Astrocyte (in vitro differentiated cells and primary cell): ENCODE measurements around the gene MTUS2. TPM values are rescaled to one million over a fixed set of nuclear protein-coding genes. Genes with fewer than 3 reads are reported as not detected.

Experiments
- DNase-seq: peaks from one replicate; pipeline ENCODE4 v3.0.0-alpha.2; 2010; ENCODE audit warnings: low read depth
- FAIRE-seq: peaks from 2 replicates; lab custom pipeline; 2011; peaks lifted over from hg19 to GRCh38; lab: Jason Lieb, UNC
- H2AFZ ChIP-seq: 2 replicates; pipeline ENCODE4 v1.6.0; 2012; ENCODE audit warnings: low read depth, low read length, inconsistent platforms
- H3K27ac ChIP-seq: 2 replicates; pipeline ENCODE4 v1.5.1; 2011; ENCODE audit warnings: low read depth, low read length, inconsistent platforms
- H3K27me3 ChIP-seq: 2 replicates; pipeline ENCODE4 v1.6.0; 2011; ENCODE audit warnings: low read length, inconsistent platforms; ENCODE audit not compliant: insufficient read depth
- H3K36me3 ChIP-seq: 2 replicates; pipeline ENCODE4 v1.5.1; 2011; ENCODE audit warnings: low read length, inconsistent platforms; ENCODE audit not compliant: insufficient read depth
- H3K4me1 ChIP-seq: 2 replicates; pipeline ENCODE4 v1.5.1; 2011; ENCODE audit warnings: low read length, inconsistent platforms; ENCODE audit not compliant: insufficient read depth
- H3K4me2 ChIP-seq: 2 replicates; pipeline ENCODE4 v1.6.0; 2012; ENCODE audit warnings: low read length, inconsistent platforms
- H3K4me3 ChIP-seq: 2 replicates; pipeline ENCODE4 v1.5.1; 2011; ENCODE audit warnings: low read depth, mild to moderate bottlenecking, low read length, inconsistent platforms; ENCODE audit not compliant: insufficient read depth
- H3K79me2 ChIP-seq: 2 replicates; pipeline ENCODE4 v1.6.0; 2012; ENCODE audit warnings: mild to moderate bottlenecking, low read length, inconsistent platforms; ENCODE audit not compliant: insufficient read depth
- H3K9ac ChIP-seq: 2 replicates; pipeline ENCODE4 v1.6.0; 2012; ENCODE audit warnings: mild to moderate bottlenecking, low read length, inconsistent platforms
- H3K9me3 ChIP-seq: 2 replicates; pipeline ENCODE4 v1.5.1; 2012; ENCODE audit warnings: low read depth, mild to moderate bottlenecking, low read length, inconsistent platforms; ENCODE audit not compliant: insufficient read depth
- H4K20me1 ChIP-seq: 2 replicates; pipeline ENCODE4 v1.6.0; 2012; ENCODE audit warnings: low read length, inconsistent platforms; ENCODE audit not compliant: insufficient read depth
- H3K27ac Mint-ChIP-seq: one replicate; pipeline ENCODE4 v1.8.0; 2021; ENCODE audit warnings: mild to moderate bottlenecking, mixed read lengths; ENCODE audit not compliant: unreplicated experiment
- H3K27me3 Mint-ChIP-seq: one replicate; pipeline ENCODE4 v1.8.0; 2021; ENCODE audit warnings: low read depth, mixed read lengths; ENCODE audit not compliant: unreplicated experiment
- H3K36me3 Mint-ChIP-seq: one replicate; pipeline ENCODE4 v1.8.0; 2021; ENCODE audit warnings: low read depth, mixed read lengths; ENCODE audit not compliant: unreplicated experiment
- H3K4me1 Mint-ChIP-seq: one replicate; pipeline ENCODE4 v1.8.0; 2021; ENCODE audit warnings: low read depth, mixed read lengths; ENCODE audit not compliant: unreplicated experiment
- H3K4me3 Mint-ChIP-seq: one replicate; pipeline ENCODE4 v1.8.0; 2021; ENCODE audit warnings: mild to moderate bottlenecking, moderate library complexity, mixed read lengths; ENCODE audit not compliant: unreplicated experiment
- H3K9me3 Mint-ChIP-seq: one replicate; pipeline ENCODE4 v1.8.0; 2021; ENCODE audit warnings: mild to moderate bottlenecking, mixed read lengths; ENCODE audit not compliant: unreplicated experiment
- EZH2 ChIP-seq: IDR thresholded peaks from 2 replicates; pipeline ENCODE4 v1.6.1; 2012; ENCODE audit warnings: mild to moderate bottlenecking, low read length, inconsistent platforms; ENCODE audit not compliant: insufficient read depth
- total RNA-seq: library from RNA; stranded (reverse); gene quantifications from 2 replicates; pipeline ENCODE4 v1.2.1, GENCODE V29; 2021
- TF ChIP-seq, protein P1 (sequence below): IDR thresholded peaks from 2 replicates; pipeline ENCODE4 v1.5.1; 2011; ENCODE audit warnings: low read depth, mild to moderate bottlenecking, inconsistent platforms, low read length, moderate library complexity; ENCODE audit not compliant: insufficient read depth

MTUS2 gene
- total RNA-seq, 1 donor from 2014 or later = 0.50 TPM

GRCh38 chr13:29481603-29482002, 661.5 kb downstream of the MTUS2 start:
- Mint-ChIP-seq H3K27ac (no peak overlapping the region), H3K4me1 (no peaks in the 10 kb centered on the region), H3K4me3 (no peak overlapping the region), H3K27me3 (peaks cover 39% of the 10 kb centered on the region), H3K9me3 (no peaks in the 10 kb centered on the region), H3K36me3 (no peaks in the 10 kb centered on the region)
- TF ChIP-seq, protein P1, sequence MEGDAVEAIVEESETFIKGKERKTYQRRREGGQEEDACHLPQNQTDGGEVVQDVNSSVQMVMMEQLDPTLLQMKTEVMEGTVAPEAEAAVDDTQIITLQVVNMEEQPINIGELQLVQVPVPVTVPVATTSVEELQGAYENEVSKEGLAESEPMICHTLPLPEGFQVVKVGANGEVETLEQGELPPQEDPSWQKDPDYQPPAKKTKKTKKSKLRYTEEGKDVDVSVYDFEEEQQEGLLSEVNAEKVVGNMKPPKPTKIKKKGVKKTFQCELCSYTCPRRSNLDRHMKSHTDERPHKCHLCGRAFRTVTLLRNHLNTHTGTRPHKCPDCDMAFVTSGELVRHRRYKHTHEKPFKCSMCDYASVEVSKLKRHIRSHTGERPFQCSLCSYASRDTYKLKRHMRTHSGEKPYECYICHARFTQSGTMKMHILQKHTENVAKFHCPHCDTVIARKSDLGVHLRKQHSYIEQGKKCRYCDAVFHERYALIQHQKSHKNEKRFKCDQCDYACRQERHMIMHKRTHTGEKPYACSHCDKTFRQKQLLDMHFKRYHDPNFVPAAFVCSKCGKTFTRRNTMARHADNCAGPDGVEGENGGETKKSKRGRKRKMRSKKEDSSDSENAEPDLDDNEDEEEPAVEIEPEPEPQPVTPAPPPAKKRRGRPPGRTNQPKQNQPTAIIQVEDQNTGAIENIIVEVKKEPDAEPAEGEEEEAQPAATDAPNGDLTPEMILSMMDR = no peak
- Histone ChIP-seq H3K4me1 (no peaks in the 10 kb centered on the region), H4K20me1 (no peaks in the 10 kb centered on the region), H3K27me3 (peaks cover 35% of the 10 kb centered on the region), H3K79me2 (no peaks in the 10 kb centered on the region), H3K9me3 (no peaks in the 10 kb centered on the region), H3K4me3 (no peak overlapping the region), H3K4me2 (no peak overlapping the region), H3K27ac (no peak overlapping the region), H3K36me3 (no peaks in the 10 kb centered on the region), H2AFZ (no peak overlapping the region), H3K9ac (no peak overlapping the region)
- FAIRE-seq (no peak), DNase-seq (no peak)

DNA sequence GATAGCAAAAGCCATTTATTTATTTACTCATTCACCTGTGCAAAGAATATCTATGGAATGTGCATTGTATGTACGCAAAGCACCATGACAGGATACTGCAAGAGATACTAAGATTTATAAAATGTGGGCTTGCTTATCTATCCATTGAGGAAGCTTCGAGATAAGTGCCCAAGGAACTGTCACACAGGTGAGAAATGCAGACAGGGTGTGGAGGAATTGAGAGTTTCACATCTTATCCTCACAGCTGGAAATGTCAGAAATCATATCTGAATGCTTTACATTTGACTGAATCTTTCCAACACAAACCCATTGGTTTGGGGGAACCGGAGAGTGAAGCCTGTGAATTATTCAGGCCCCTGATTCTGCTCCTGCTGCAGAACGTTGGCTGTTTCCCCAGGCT, 662.4 kb downstream of the MTUS2 start:
- Histone ChIP-seq H3K27me3 (peaks cover 39% of the 10 kb centered on the region), H4K20me1 (no peaks in the 10 kb centered on the region), H3K4me2 (no peak overlapping the region), H3K9me3 (no peaks in the 10 kb centered on the region), H3K79me2 (no peaks in the 10 kb centered on the region), H3K9ac (no peak overlapping the region), H3K27ac (no peak overlapping the region), H2AFZ (no peak overlapping the region), H3K4me1 (no peaks in the 10 kb centered on the region), H3K4me3 (no peak overlapping the region), H3K36me3 (no peaks in the 10 kb centered on the region)
- Mint-ChIP-seq H3K9me3 (no peaks in the 10 kb centered on the region), H3K4me1 (no peaks in the 10 kb centered on the region), H3K4me3 (no peak overlapping the region), H3K27me3 (peaks cover 44% of the 10 kb centered on the region), H3K36me3 (no peaks in the 10 kb centered on the region), H3K27ac (no peak overlapping the region)
- TF ChIP-seq EZH2 = no peak
- TF ChIP-seq, protein P1 = no peak
- DNase-seq (no peak), FAIRE-seq (no peak)

GRCh38 chr13:29483211-29483610, 663.1 kb downstream of the MTUS2 start:
- no peak for FAIRE-seq
- Histone ChIP-seq H3K27me3 (peaks cover 46% of the 10 kb centered on the region), H3K79me2 (no peaks in the 10 kb centered on the region), H3K27ac (no peak overlapping the region), H3K4me2 (no peak overlapping the region), H3K9me3 (no peaks in the 10 kb centered on the region), H3K36me3 (no peaks in the 10 kb centered on the region), H3K9ac (no peak overlapping the region), H3K4me1 (no peaks in the 10 kb centered on the region), H3K4me3 (no peak overlapping the region), H4K20me1 (no peaks in the 10 kb centered on the region), H2AFZ (no peak overlapping the region)
- TF ChIP-seq, protein P1 = no peak
- TF ChIP-seq EZH2 = no peak
- Mint-ChIP-seq H3K27me3 (peaks cover 41% of the 10 kb centered on the region), H3K36me3 (no peaks in the 10 kb centered on the region), H3K27ac (no peak overlapping the region), H3K4me1 (no peaks in the 10 kb centered on the region), H3K4me3 (no peak overlapping the region), H3K9me3 (no peaks in the 10 kb centered on the region)
- no peak for DNase-seq
